Body of pancreas (tissue), 4 donors: ENCODE results near the gene AIFM2.

Experiments used
- POLR2A ChIP-seq, 3 donors: fragments of 450-650 bp; IDR thresholded peaks; one replicate each; pipeline ENCODE4 v1.6.1; 2016; ENCODE audit warnings: antibody characterized with exemption in 3 of 3, mild to moderate bottlenecking in 2 of 3
- TF ChIP-seq, protein P1 (sequence below), 7 experiments: fragments of 450-650 bp in 4 of 7; fragments of 200-600 bp in 3 of 7; sonication (generic) in 3 of 7; IDR thresholded peaks; one replicate each; pipeline ENCODE4 v1.5.1; 2016 to 2019; ENCODE audit warnings: antibody characterized with exemption in 7 of 7

DNA sequence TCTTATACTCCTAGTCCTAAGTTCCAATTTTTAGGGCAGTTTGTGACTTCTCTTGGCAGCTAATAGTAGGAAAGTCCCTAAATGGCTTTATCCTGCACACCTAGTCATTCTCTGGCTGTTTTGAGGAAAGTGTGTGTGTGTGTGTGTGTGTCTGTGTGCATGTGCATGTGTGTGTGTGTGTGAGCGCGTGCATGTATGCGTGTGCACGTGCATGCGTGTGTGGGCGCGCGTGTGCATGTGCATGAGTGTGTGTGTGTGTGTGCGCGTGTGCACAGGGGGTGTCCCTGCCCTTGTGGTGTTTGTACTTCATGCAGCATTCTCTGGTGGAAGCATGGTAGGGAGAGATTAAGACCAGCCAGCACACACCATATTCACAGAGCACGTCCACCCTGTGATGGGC is 61.8 kb downstream of the AIFM2 start:
- TF ChIP-seq, protein P1, sequence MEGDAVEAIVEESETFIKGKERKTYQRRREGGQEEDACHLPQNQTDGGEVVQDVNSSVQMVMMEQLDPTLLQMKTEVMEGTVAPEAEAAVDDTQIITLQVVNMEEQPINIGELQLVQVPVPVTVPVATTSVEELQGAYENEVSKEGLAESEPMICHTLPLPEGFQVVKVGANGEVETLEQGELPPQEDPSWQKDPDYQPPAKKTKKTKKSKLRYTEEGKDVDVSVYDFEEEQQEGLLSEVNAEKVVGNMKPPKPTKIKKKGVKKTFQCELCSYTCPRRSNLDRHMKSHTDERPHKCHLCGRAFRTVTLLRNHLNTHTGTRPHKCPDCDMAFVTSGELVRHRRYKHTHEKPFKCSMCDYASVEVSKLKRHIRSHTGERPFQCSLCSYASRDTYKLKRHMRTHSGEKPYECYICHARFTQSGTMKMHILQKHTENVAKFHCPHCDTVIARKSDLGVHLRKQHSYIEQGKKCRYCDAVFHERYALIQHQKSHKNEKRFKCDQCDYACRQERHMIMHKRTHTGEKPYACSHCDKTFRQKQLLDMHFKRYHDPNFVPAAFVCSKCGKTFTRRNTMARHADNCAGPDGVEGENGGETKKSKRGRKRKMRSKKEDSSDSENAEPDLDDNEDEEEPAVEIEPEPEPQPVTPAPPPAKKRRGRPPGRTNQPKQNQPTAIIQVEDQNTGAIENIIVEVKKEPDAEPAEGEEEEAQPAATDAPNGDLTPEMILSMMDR (IDR thresholded peaks at IDR 0.05): no peak
- TF ChIP-seq POLR2A (IDR thresholded peaks at IDR 0.05): no peak
